K562 (cell line): ENCODE measurements around the gene AGPAT3.

Experiments used
- ATF1 ChIP-seq, 2 experiments: fragments of 450-650 bp in 1 of 2; IDR thresholded peaks; 2 replicates each; pipeline ENCODE4 v1.6.1; 2016; ENCODE audit warnings: missing compliant biosample characterization in 1 of 2, missing genetic modification characterization in 1 of 2
- CBX5 ChIP-seq: IDR thresholded peaks from 2 replicates; pipeline ENCODE4 v1.6.1; 2014; ENCODE audit warnings: low read depth, borderline replicate concordance
- EZH2 ChIP-seq: IDR thresholded peaks from 2 replicates; pipeline ENCODE4 v1.6.1; 2012; ENCODE audit warnings: low read depth, mild to moderate bottlenecking, inconsistent platforms, low read length, borderline replicate concordance
- GATA2 ChIP-seq: sonication (generic); formaldehyde crosslinking; IDR thresholded peaks from 2 replicates; pipeline ENCODE4 v1.4.0; 2020; ENCODE audit warnings: mild to moderate bottlenecking, missing genetic modification reagents
- PHB2 ChIP-seq: fragments of 450-650 bp; IDR thresholded peaks from 2 replicates; pipeline ENCODE4 v1.6.1; 2017; ENCODE audit warnings: low read depth
- STAG1 ChIP-seq: sonication (generic); formaldehyde crosslinking; IDR thresholded peaks from 2 replicates; pipeline ENCODE4 v1.5.0; 2020; ENCODE audit warnings: missing genetic modification reagents, borderline replicate concordance
- ZBTB33 ChIP-seq: sonication (generic); formaldehyde crosslinking; IDR thresholded peaks from 2 replicates; pipeline ENCODE4 v1.8.1; 2023; ENCODE audit warnings: mild to moderate bottlenecking, missing genetic modification reagents
- ZBTB7A ChIP-seq: IDR thresholded peaks from 2 replicates; pipeline ENCODE4 v1.6.1; 2011; ENCODE audit warnings: low read depth, mild to moderate bottlenecking, low read length, moderate library complexity, borderline replicate concordance; ENCODE audit not compliant: control insufficient read depth
- ZNF263 ChIP-seq: sonication (generic); formaldehyde crosslinking; IDR thresholded peaks from 2 replicates; pipeline ENCODE4 v1.8.0; 2022; ENCODE audit warnings: mild to moderate bottlenecking, missing genetic modification reagents, borderline replicate concordance
- TF ChIP-seq, protein P1 (sequence below): IDR thresholded peaks from 3 replicates; pipeline ENCODE4 v1.6.1; 2011; ENCODE audit warnings: borderline replicate concordance, mild to moderate bottlenecking, moderate library complexity; ENCODE audit not compliant: insufficient read length; ENCODE audit errors: extremely low read depth
- TF ChIP-seq, protein P2 (sequence below): fragments of 450-650 bp; formaldehyde crosslinking; IDR thresholded peaks from 2 replicates; pipeline ENCODE4 v1.4.0; 2022; ENCODE audit warnings: missing genetic modification characterization
- TF ChIP-seq, protein P3 (sequence below), 3 experiments: IDR thresholded peaks in 2 of 3; conservative IDR thresholded peaks in 1 of 3; 2 replicates each; pipeline ENCODE4 v1.5.1; 2011 to 2012; ENCODE audit warnings: low read length in 3 of 3, mild to moderate bottlenecking in 3 of 3, control low read depth in 2 of 3, improper control_type of control experiment in 1 of 3, inconsistent platforms in 1 of 3, low read depth in 1 of 3, mixed read lengths in 1 of 3, moderate library complexity in 1 of 3; ENCODE audit not compliant: insufficient read depth in 2 of 3
- TF ChIP-seq, protein P4 (sequence below): sonication (generic); formaldehyde crosslinking; IDR thresholded peaks from 2 replicates; pipeline ENCODE4 v1.8.0; 2022; ENCODE audit warnings: mild to moderate bottlenecking, missing genetic modification reagents

- TF ChIP-seq, protein P1, sequence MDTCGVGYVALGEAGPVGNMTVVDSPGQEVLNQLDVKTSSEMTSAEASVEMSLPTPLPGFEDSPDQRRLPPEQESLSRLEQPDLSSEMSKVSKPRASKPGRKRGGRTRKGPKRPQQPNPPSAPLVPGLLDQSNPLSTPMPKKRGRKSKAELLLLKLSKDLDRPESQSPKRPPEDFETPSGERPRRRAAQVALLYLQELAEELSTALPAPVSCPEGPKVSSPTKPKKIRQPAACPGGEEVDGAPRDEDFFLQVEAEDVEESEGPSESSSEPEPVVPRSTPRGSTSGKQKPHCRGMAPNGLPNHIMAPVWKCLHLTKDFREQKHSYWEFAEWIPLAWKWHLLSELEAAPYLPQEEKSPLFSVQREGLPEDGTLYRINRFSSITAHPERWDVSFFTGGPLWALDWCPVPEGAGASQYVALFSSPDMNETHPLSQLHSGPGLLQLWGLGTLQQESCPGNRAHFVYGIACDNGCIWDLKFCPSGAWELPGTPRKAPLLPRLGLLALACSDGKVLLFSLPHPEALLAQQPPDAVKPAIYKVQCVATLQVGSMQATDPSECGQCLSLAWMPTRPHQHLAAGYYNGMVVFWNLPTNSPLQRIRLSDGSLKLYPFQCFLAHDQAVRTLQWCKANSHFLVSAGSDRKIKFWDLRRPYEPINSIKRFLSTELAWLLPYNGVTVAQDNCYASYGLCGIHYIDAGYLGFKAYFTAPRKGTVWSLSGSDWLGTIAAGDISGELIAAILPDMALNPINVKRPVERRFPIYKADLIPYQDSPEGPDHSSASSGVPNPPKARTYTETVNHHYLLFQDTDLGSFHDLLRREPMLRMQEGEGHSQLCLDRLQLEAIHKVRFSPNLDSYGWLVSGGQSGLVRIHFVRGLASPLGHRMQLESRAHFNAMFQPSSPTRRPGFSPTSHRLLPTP: no peak
- no peak for TF ChIP-seq STAG1 (CRISPR knock-in tag)
- TF ChIP-seq, protein P2, sequence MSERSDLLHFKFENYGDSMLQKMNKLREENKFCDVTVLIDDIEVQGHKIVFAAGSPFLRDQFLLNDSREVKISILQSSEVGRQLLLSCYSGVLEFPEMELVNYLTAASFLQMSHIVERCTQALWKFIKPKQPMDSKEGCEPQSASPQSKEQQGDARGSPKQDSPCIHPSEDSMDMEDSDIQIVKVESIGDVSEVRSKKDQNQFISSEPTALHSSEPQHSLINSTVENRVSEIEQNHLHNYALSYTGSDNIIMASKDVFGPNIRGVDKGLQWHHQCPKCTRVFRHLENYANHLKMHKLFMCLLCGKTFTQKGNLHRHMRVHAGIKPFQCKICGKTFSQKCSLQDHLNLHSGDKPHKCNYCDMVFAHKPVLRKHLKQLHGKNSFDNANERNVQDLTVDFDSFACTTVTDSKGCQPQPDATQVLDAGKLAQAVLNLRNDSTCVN (CRISPR knock-in tag): no peak
- TF ChIP-seq PHB2: no peak
- TF ChIP-seq, protein P3, sequence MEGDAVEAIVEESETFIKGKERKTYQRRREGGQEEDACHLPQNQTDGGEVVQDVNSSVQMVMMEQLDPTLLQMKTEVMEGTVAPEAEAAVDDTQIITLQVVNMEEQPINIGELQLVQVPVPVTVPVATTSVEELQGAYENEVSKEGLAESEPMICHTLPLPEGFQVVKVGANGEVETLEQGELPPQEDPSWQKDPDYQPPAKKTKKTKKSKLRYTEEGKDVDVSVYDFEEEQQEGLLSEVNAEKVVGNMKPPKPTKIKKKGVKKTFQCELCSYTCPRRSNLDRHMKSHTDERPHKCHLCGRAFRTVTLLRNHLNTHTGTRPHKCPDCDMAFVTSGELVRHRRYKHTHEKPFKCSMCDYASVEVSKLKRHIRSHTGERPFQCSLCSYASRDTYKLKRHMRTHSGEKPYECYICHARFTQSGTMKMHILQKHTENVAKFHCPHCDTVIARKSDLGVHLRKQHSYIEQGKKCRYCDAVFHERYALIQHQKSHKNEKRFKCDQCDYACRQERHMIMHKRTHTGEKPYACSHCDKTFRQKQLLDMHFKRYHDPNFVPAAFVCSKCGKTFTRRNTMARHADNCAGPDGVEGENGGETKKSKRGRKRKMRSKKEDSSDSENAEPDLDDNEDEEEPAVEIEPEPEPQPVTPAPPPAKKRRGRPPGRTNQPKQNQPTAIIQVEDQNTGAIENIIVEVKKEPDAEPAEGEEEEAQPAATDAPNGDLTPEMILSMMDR (IDR thresholded peaks at IDR 0.05 in 2 of 3, conservative IDR thresholded peaks at IDR 0.05 in 1 of 3; ENCODE audit: insufficient read depth in 2 of 3, low read depth in 1 of 3, low read length in 3 of 3): no peak
- TF ChIP-seq ATF1 (CRISPR knock-in tag; IDR thresholded peaks at IDR 0.05): no peak
- TF ChIP-seq ATF1 (tag; IDR thresholded peaks at IDR 0.05): no peak
- TF ChIP-seq GATA2: no peak
- no peak for TF ChIP-seq CBX5
- no peak for TF ChIP-seq ZBTB7A
- TF ChIP-seq ZNF263 (CRISPR knock-in tag): no peak
- TF ChIP-seq EZH2: no peak
- TF ChIP-seq, protein P4, sequence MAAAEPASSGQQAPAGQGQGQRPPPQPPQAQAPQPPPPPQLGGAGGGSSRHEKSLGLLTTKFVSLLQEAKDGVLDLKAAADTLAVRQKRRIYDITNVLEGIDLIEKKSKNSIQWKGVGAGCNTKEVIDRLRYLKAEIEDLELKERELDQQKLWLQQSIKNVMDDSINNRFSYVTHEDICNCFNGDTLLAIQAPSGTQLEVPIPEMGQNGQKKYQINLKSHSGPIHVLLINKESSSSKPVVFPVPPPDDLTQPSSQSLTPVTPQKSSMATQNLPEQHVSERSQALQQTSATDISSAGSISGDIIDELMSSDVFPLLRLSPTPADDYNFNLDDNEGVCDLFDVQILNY: no peak
- TF ChIP-seq ZBTB33: no peak
These were observed 102.0 kb downstream of the AGPAT3 start for GRCh38 chr21:43966946-43967512.
